Fibroblast of skin of abdomen (primary cell): Measurements from ENCODE around the gene HIVEP3.

ENCODE experiments used
- DNase-seq: peaks from one replicate; pipeline ENCODE4 v3.0.0-alpha.2; 2013

The HIVEP3 gene

DNA sequence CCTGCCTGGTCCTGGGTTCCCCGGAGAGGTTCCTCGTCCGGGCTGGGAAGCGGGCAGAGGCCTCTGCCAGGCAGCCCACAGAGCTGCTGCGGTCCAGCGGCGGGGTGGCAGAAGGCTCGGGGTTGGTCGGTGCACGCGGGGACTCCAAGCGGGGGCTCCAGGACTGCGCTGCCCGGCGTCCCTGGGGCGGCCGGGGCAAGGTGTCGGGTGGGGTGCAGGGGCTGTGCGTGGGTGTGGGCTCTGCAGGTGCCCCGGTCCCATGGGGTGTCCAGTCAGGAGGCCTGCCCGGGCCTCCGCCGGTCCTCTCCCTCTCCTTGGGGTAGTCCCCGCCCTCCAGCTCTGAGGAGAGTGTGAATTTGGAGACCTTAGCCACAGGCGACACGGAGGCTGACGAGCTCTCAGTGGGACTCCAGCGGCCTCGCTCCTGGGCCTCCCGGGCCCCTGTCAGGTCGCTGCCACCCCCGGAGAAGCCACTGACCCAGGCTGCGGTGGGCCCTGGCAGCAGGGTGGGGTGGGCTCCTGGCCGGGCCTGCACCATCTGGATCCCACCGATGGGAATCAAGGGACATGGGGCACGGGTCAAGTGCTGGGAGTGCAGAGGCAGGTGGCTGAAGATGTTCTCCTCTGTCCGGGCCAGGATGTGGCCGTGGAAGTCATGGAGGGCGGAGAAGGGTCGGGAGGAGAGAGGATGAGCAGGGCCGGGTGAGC lies 408.0 kb downstream of the HIVEP3 start:
- no peak for DNase-seq

DNA sequence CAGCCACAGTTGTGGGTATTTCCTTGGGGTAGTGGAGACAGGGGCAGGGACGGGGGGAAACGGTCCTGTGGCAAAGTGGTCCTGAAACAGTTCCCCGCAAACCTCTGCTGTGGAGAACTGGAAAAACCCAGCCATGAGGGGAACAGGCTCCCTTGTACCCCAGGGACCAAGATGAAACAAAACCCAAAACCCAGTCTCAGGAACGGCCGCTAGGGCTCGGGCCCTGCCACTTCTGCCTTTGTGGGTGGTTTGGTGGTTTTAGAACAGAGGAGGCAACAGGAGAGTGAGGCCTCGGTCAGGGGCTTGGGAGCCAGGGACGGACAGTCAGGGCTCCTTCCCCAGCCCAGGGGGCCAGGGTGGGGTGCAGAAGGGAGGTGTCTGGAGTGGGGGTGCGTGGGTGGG lies 409.5 kb downstream of the HIVEP3 start:
- DNase-seq: no peak

DNA sequence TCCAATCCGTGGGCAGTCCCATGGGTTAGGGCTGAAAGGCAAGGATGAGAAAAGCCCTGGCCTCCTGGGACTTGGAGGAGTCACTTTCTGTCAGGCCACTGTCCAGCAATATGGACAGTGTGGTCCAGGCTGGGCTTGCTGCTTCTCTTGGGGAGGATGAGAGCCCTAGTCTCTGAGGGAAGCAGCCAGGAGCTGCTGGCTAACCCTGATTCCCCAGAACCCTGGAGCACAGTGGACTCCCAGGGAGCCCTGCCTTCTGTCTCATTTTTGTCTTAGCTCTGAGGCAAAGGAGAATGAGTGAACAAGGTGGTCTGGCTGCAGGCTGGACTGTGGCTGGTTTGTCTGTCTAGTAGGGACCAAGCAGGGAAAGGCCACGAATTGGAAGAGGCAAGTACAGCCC lies 410.4 kb downstream of the HIVEP3 start:
- no peak for DNase-seq

DNA sequence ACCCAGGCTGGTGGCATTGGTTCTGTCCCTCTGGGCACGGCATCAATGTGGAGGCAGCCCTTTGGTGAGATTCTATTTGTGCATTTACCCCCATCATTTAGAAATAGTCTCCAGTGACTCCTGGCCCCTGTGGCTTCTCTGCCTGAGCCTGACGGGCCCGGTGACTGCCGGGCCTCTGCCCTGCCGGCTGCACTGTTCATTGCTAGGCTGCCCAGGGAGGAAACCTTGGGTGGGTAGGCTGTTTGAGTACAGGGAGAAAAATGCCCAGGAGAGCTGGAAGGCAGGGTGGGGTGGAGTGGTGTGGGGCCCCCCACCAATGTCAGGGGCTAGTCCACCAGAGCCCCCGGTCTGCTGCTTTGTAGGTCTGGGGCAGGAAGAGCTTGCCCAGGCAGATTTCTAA lies 410.9 kb downstream of the HIVEP3 start:
- no peak for DNase-seq

DNA sequence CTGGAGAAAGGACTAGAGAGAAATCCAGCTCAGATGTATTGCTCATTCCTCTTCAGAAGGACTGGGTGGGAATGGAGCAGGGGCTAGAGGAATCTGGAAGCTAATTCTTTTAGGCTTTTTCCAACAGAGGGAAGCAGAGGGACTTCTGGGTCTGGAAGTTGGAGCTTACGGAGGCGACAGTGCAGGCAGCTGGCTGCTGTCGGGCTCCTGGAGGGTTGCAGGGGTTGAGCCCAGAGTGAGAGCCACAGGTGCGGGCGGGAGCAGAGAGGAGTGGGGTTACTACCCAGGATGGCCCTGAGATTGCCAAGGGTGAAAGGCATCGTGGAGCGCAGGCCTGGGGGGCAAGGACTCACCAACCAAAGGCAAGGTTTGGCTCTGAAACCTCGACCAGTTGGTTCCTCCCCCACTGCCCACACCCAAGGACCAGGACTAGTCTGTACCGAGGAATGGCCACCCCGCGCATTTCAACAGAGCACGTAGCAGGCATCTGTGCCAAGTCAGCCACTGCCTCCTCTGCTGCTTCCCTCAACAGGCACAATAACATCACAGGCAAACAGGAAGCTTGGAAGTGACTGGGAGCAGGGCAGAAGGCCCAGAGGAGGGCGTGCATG lies 411.5 kb downstream of the HIVEP3 start:
- no peak for DNase-seq

DNA sequence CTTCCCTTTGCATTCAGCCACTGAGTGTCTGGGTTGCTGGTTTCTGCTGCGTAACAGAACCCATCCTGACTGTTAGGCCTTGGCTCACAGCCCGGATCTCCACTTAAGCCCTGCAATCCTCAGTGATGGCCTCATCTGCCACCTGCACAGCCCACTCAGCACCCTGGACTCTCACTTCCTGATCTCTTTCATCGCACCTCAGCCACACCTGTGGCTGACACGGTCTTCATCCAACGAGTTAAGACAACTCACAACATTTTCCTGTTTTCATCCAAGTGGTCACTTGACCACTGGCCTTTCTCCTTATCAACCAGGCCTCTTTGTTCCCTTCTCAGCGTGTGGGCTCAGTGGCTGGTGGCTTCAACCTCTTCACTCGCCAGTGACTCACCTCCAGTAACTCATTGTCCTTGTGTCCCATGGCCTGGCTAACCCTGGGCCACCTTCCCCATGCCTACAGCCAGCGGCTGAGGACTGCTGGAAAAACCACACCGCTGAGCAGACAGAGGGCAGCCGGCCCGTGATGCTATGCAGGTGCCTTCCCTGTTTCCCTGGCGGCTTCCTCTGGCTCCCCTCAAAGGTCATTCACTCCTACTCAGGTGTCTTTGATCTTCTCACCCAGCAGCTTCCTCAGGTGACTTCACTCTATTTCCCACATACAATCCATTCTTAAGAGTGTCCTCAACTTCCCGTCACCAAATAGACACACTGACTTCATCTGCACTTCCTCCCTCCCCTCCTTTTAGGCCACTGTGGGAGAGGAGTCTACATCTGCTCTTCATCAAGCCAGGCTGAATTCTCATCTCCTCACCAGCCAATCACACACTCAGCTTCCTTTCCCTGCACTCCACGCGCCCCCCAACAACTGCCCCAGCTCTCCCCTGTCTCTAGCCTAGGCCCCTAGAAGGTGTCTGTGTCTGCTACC lies 414.3 kb downstream of the HIVEP3 start:
- DNase-seq: peak; percentile 82

DNA sequence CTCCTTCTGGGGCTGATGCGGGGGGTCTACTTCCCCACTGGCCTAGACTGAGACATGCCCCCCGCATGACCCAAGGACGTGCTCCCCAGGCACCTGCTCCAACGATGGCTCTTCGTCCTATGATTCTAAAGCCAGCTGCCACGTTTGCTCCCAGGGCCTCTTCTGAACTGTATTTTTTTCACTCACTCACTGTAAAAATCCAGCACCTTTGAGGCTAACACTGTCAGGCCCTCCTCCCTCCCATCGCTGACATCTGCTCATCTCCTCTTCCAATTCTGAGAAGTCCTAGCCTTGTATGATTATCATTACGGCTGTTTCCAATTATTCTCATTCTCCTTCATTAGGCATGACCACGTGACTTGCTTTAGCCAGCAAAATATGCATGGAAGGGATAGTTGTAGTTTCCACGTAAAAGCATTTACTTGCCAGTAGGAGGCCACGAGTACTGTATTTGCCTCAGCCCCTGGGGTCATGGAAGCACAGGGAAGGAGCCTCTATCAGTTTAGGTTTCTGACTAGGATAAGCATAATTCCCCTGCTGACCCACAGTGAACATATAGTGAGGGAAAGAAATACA lies 415.1 kb downstream of the HIVEP3 start:
- peak; percentile 81 for DNase-seq

DNA sequence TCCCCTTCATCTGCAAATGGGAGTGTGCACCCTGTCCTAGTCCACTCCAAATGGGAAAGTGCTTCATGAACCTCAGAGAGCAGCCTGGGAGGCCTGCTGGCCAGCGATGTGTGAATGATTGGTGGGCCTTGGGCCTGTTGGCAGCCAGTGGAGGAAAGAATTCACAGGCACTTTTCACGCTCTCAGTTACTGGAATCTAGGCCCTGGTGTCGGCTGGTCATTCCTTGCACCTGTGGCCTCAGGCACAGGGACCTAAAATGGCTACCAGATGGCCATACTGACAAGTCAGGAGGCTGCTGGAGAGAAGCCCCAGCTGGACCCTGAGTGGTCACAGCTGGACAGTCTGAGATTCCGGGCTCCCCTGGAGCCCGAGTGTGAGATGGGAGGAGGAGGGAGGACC lies 415.8 kb downstream of the HIVEP3 start:
- no peak for DNase-seq

DNA sequence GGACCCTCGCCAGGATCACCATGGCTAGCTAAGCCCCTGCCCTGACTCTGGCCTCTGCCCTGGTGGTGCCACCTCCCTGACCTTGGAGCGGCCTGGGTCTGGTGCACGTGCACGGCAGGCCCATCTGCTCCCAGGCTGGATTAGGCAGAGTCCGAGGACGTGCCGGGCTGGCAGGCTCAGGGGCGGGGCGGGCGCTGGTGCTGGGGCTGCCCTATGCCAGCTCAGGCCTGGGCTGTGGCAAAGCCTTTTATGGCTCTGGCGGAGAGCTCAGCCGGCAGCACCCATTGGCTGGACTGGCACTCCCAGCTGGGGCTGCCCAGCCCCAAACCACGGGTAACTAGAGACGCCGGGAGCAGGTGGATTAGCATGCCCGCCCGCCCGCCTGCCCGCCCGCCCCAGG lies 417.1 kb downstream of the HIVEP3 start:
- DNase-seq: no peak

DNA sequence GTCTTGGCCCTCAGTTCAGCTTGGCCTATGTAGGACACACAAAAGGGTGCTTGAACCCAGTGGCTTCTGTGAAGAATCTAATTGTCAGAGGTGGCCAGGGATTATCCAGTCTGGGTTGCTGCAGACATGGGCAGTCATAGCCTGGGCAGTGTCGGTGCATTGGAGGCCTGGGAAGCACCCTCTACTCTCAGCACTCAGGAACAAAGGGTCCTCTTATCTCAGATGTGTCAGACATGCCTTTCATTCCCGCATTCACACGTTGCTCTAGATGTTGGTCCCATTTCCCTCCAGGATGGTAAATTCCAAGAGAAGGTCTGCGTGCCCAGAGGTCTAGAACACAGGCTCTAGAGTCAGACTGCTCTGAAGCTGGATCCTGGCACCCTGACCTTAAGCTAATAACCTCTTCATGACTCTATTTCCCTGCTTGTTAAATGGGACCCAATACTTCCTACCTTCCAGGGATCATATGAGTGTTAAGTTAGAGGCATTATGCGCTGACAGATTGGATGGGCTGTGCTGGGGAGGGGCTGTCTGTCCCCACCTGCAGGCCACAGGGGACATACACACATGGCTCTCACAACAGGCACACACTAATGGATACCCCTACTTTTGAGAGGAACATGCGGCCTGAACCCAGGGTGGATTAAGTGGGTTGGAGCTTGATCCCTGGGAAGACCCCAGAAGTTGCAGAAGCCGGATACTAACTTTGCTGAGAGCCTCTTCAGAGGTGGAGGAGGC lies 417.8 kb downstream of the HIVEP3 start:
- DNase-seq: no peak

DNA sequence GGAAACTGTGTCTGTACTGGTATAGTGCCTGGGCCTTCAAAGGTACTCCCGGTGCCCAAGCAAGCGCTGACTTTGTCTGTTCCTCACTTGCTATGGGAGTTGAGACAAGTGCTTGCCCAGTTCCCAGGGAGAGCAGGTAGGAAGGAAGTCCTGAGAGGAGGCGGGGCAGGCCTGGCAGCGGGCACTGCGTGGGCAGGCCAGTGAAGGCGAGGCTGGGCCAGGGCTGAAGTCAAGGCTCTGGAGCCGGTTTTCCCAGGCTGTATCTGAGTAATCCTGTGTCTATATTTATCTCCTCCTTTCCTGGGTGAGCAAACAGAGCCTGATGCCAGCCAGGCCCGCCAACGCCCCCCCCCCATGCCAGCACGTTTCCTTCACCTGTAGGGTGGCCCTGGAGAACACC lies 418.3 kb downstream of the HIVEP3 start:
- no peak for DNase-seq

DNA sequence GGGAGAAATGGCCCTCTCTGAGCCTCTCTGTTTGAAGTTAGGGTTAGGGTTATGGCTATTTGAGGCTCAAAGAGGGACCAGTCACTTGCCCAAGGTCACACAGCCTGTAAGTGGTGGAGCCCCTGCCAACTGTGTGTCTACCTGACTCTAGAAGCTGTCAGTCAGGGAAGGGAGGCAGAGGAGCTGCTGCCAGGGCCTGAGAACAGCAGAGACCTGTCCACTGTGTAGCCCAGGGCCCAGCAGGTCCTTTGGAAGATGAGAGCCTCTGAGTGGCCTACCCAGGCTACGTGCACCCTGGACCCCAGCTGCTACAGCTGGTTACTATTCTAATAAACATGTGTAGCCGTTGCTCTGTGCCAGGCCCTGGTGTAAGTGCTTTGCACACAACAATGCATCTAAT lies 419.1 kb downstream of the HIVEP3 start:
- no peak for DNase-seq

DNA sequence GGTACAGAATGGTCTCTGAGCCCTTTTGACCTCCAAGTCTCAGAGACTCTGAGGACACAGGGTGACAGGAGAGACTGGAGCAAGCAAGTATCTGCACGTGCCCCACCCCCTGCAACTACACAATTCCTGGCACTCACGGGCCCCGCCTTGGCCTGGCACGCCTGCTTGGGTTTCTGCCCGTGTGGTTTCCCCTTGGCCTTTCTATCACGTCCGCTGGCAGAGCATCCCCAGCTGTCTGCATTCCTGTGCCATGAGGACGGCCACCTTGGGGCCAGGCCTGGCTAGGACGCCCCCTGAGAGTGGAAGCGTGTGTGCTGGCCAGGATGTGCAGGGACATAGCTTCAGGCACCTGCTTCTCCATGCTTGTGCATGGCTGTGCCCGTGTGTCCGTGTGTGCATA lies 419.9 kb downstream of the HIVEP3 start:
- no peak for DNase-seq

DNA sequence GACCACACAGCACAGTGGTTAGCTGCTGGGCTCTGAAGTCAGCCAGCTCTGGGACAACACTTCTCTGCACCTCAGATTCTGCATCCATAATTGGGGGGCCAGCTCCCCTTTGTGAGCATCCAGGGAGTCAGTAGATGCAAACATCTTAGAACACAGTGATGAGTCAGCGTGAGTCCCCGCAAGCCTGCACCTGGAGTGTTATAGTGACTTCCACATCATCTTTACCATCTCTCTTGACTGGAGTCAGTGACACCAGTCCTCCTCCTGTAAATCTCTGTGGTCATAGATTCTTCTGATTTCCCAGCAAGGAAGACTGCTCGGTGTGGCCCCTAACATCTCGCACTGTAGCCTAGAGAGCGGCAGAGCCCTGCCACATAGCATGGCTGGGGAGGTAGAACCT lies 420.3 kb downstream of the HIVEP3 start:
- no peak for DNase-seq

DNA sequence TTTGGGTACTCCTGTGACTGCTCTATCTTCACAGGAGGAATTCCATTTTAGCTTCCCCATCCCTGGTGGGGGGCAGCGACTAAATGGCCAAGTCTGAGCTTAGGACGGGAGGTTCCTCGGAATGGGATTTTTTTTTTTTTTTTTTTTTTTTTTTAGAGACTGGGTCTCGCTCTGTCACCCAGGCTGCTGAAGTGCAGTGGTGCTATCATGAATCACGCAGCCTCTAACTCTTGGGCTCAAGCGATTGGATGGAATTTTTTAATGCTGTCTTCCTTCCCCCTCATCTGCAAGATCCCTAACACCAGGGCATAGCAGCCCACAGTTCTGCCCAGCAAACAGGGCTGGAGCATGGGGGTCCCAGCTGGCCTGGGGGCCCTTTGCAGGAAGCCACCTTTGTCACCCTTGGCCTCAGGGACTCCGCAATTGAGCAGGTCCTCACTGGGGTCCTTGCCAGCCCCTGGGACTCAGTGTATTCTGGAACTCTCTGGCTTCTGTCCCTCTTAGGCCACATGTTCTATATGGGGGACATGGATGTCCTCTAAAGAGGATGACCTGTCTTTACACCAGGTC lies 421.2 kb downstream of the HIVEP3 start:
- no peak for DNase-seq

DNA sequence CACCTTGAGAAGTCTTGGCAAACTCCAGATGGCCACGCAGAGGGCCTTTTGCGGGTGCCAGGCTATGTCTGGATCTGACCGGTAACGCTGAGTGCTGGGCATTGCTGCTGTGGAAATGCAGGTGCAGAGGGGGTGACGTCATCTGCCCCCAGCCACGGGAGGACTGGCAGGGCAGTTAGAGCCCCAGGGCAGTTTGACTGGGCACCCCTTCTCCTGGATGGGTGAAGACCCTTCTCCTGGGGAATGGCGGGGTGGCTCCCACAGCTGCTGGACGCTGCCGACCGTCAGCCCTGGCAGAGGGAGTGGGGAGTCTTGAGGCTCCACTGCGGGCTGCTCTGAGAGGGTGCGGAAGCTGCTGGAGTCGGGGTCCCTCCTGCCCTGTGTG lies 421.7 kb downstream of the HIVEP3 start:
- no peak for DNase-seq

DNA sequence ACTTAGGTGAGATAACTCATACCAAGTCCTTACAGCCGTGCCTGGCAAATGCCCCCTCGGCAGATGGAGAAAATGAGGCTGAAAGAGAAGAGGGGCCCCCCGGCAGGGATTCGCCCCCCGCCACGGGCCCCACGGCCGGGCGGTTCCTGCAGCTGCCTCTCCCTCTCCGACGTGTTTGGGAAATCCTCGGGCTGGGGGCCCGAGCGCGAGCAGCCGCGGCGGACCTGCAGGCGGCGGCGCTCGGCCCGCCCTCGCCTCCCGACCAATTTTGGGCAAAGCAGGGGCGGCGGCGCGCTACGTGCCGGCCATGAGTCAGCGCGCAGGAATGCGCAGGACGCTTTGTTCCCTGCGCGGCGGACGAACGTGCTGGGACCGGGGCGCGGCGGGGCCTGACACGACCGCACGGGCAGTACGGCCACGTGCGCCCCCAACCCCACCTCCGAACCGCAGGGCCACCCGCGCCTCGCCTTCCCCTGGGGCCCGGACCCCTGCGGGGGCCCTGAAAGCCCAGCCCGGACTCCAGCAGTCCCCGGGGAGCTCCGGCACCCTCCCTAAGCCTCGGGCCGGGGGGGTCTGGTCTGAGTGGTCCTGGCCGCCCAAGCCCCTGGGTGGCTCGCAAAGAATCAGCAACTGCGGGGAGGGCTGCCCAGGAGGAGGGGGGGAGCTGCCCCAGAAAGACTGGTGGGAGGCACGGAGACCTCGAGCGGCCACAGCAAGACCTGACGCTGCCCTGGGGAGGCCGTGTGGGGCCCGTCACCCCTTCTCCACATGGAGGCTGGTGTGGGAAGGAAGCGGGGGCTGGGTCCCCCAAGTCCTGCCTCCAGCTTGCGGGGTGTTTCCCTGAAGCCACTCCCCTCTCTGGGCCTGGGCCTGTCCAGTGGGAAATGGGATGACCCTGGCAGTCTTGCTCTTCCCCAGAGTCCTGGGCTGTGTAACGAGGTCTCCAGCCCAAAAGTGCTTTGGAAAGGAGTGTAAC lies 422.4 kb downstream of the HIVEP3 start:
- DNase-seq: peak; percentile 93

DNA sequence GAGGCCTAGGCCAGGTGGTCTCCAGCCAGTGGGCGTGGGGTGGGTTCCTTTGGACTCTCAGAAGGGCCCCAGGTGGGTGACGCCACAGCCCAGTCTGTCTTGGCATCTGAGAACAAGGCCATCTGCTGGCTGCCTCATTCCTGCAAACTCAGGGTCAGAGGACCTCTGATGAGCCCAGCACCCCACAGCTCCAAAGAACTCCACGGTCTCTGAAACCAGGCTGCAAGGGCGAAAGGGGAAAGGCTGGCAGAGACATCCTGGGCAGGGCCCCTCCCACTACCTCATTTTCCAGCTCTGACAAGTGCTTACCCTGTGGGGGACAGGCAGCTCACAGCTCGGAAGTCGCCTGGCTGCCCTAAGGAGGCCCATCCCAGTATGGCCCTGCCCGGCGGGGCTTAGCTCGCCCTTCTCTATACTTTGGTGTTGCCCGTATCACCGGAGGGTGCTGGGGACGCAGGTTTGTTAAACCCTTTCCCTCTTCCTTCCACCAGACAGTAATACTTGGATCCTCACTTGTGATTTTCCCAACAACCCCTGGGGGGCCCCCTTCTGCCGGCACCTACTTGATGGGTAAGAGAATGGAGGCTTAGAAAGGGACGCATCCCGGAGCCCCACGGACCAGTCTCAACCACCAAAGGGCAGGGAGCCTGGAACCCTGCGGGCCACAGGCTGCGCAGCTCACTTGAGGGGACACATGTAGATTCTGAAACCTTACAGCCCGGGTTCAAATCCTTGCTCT lies 423.3 kb downstream of the HIVEP3 start:
- peak; percentile 48 for DNase-seq

DNA sequence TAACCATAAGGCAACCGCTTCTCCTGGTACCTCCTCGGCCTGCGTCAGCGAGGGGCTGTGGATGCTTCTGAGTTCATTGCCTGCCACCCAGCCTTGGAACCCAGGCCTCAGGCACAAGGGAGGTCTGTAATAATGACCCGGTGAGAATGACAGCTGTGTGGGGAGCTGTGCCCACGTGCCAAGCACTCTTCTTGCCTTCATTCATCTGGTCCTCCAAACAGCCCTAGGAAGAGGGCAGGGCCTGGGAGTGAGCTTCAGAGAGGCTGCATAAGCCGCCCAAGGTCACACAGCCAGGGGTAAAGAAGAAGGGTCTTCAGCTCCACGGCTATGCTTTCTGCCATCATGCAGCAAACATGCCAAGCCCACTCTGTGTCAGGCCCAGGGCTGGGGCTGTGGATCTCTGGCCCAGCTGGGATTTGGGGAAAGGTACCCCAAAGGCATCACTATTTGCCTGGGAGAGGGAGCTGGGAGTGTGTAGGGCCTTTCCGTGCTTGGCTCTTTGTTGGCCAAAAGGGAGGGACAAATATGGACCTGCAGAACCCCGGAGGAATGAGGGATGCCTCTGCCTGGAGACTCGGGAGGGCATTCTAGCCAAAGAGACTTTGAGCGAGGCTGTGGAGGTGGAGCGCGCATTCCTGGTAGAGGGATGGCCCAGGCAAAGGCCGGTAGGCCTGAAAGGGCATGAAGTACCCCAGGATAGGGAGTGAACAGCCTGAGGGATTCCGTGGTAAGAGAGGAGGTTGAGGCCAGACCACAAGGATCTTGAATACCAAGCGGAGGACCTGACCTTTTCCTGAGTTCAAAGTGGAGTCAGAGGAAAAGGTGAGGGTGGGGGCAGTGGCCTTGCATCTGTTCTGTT lies 424.1 kb downstream of the HIVEP3 start:
- DNase-seq: no peak
